ENCODE data around the gene COG5.

- TF ChIP-seq POLR2A (IDR thresholded peaks at IDR 0.05) (no peak), CTCF (IDR thresholded peaks at IDR 0.05 in 8 of 11, conservative IDR thresholded peaks at IDR 0.05 in 3 of 11) (no peak), POLR2AphosphoS5 (IDR thresholded peaks at IDR 0.05) (no peak)
These were observed 158.2 kb downstream of the COG5 start for GRCh38 chr7:107405559-107405958.
